GM19397 (cell line): ENCODE measurements around the gene ATP2B2.

Experiments used
- ATAC-seq: cut with Tn5 transposase; IDR thresholded peaks from one replicate; pipeline ENCODE4 v1.9.1; 2021; ENCODE audit warnings: mild to moderate bottlenecking, moderate library complexity; ENCODE audit not compliant: unreplicated experiment

ATP2B2 gene

DNA sequence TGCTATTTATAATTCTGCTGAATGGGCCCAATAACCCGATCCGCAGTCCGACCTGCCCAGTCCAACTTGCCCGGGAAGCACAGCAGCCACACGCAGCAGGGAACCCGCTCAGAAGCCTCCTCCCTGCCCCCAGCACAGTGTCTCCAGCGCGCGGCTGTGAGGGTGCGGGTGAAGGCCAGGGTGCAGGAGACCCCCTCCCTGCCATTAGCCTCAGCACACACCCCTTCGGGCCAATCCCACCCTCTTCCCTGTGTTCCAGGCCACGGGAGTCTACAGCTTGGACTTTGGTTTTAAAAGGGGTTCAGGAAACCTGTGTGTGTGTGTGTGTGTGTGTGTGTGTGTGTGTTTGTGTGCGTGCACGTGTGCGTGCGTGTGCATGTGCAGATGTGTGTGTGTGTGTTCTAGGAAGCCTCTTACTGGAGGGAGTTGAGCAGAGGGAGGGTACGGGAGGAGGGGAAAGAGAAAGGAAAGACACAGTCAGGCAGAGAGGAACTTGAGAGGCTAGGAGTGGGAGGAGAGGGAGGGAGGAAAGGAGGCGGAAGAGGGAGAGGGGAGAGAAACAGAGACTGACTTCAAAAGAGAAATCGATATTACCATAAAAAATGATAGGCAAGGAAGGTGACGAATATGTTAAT lies 34.2 kb downstream of the ATP2B2 start:
- no peak for ATAC-seq

DNA sequence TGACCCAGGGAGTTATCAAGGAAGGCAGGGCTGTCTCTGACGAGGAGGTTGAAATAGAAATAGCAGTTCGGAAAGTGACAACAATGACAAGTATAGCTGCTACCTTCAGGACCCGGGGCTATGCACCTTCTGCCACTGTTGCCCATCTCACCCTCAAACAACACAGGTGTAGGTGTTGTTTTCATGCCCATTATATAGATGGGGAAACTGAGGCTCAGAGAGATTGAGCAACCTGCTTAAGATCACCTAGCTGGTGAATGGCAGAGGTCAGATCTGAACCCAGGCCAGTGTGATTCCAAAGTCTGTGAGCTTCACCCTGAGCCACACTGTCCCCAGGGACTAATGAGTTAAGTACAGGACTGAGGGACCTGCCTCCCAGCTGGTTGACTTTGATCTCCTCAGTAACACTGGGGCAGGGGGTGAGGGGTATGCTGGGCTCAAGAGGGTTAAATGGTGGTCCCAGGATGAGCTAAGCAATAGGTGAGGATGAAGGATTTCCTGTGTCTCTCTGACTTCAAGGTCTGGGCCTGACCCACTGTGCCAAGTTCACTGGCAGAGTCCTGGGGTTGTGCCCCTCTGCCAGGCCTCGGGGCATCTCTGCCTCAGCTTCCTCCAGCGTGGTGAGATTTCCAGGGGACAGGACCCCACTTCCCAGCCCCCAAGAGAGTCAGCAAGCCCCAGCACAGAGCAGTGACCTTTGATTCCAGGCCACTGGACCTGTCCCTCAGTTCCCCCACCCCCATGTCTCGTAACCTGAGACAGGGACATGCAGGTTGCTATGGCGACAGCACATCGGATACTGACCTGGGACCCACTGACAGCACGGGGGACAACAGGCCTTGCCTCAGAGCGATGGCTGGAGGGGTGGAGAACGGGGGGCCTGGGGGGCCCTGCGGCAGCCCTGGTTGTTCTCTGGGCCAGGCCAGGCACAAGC lies 35.0 kb downstream of the ATP2B2 start:
- no peak for ATAC-seq

DNA sequence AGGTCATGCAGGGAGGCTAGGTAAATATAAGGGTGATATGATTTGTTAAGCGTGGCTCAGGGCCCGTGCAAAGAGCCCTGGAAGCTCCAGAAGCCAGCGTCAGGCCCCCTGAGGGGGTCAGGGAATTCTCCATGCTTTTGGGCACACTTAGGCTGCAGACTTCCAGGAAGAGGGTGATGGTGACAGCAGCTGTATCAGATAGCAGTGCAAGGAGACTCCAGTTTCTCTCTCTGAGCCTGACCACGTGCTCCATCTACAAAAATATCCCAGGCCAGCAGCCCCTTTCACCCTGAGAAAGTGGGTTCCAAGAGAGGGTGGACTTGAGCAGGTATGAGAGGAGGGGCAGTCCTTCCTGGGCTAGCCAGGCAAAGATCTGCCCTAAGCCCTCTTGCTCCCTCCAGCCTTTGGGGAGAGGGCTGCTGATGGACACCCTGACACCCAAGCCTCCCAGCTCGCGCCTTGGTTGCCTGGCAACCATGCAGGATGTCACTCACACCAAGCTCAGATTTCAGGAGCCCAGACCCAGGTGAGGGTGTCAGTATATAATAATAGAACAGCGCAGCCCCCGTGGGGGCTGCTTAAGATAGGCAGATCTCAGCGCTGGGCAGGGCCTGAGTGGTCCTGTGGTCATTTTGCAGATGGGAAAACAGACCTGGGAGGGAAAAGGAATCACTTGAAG lies 35.8 kb downstream of the ATP2B2 start:
- no peak for ATAC-seq

DNA sequence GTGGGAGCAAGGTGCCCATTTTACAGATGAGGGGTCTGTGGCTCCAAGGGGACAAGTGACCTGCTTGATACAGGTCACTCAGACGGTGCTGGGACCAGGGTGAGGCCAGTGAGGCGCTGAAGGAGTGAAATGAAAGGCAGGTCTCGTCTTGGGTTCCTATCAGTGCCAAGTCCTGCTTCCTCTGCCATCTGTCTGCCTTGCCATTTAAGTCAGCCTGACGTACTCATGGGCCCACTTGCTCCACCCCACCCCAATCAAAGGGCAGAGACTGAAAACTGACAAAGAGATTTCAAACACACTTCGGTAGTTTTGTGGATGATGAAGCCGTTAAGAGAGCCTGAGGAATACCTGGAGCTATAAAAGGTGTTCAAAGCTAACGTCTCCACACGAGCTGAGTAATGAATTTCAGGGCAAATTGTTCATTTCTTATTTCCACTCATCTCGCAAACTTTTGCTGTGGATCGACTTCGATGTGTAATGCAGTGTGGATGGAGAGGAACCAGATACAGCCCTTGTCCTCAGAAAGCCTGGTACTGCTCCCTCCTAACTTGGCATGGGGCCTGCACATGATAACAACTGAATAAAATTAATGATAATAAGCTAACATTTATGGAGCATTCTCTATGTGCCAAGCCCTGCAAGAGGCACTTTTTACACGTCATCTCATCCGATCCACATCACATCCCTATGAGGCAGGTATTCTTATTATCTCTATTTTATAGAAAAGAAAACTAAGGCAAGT lies 36.6 kb downstream of the ATP2B2 start:
- ATAC-seq = no peak

DNA sequence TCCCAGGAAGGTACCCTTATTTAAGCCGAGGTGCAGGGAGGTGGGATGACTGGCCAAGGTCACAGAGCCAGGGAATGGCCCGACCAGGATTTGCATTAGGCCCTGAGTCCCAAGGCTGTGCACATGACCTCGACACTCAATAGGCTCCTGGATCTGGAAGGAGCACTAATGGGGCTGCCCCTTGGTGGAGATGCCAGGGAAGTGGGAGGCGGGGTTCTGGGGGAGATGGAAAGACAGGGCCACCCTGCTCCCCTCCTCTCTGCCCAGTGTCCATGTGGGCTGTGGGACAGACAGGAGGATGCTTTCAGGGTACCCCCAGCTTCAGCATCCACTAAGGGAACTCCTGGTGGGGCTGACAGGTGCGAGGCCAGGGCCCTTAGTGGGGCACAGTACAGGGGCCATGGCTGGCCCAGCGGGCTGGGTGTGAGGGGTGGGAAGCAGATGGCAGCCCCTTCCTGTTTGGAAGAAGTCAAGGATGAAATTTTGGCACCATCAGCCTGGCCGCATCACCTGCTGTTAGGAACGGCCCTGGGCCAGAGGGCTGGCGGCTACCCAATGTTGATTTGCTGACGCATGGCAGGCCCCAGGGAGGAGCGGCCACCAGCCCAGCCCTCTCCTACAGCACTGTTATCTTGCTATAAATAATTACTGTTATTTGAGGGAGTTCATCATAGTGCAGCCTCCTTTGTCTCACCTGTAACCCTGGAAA lies 37.3 kb downstream of the ATP2B2 start:
- ATAC-seq = no peak

DNA sequence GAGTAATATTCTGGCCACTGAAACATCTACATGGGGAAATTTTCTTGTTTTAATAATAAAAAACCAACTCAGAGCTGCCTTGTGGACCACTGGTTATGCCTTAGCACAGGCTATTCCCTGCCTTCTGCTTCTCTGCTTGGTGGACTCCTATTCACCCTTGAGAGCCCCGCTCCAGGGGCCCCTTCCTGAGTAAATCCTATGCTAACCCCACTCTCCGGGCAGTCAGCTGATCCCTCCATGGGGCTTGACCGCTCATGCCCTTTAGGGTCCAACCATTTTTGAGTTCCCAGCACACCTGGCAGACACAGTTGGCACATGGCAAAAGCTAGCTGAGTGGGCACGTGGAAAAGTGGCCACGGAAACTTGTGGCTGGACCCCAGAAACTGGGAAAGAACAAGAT lies 38.2 kb downstream of the ATP2B2 start:
- ATAC-seq = no peak

DNA sequence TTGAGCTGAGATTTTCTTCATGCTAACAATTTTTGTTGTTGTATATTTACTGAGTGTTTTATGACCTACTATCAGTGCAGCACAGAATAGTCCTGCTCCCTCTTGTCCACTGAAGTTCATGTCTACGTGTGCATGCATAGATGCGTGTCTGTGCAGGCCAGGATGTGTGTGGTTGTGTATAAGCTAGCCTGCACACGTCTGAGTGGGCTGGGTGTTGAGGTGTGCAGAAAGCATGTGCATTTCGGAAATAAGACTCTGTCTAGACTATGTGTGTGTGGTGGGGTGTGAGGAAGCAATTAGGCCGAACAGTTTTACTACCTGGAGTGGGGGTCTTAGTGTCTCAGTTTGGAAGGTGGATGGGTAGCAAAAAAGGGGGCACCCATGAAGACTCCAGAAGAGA lies 39.2 kb downstream of the ATP2B2 start:
- no peak for ATAC-seq

DNA sequence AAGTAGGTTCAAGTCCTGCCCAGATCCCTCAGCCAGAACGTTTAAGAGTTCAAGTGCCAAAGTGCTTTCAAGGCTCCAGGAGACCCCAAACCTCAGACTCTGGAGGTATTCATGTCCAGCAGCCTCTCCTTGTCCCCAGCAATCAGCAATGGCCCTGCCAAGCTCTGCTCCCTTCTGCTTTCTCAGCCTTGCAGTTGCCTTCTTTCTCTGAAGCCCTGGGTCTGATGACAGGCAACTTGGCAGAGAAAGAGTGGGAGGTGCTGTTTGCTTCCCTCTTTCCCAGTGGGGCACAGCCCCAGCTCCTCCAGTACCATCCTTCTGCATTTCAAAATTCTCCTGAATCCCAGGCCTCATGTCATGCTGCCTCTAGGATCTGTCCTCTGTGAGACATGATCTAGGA lies 40.2 kb downstream of the ATP2B2 start:
- no peak for ATAC-seq

DNA sequence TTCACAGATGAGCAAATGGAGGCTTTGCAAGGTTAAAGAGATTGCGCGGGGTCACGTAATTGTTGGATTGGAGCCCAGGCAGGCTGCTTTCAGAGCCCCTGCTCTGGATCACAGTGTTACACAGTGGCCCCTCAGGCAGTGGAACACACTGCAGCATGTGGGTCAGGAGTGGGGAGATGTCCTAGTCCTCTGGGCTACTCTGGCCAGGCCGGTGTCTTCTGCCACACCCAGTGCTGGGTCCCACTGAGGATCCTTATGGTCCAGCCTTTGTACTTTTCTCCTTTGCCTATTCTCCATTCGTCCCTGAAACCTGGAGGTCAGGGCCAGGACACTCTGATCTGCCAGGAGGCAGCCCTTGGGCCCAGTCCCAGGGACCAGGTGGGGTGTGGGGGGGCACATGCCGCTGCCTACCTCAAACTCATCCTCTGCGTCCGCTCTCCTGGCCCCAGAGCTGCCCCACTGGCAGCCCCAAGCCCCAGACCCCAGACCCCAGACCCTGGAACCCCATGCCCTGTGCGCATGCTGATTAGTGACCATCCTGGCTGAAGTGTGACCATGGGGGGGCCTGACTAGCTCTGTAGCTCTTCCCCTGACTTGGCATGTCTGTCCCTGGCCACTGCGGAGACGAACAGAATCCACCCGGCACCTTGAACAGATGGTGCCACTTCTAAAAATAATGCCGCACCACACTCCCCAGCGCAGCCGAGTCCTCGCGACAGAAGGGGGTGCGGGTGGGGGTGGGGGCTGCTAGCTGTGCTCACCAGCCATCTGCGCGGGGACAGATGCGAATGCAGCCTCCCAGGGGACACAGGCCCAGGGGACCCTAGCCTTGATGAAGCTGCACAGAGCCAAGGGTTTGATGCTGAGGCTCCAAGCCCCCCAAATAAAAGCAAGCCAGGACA lies 41.6 kb downstream of the ATP2B2 start:
- no peak for ATAC-seq

DNA sequence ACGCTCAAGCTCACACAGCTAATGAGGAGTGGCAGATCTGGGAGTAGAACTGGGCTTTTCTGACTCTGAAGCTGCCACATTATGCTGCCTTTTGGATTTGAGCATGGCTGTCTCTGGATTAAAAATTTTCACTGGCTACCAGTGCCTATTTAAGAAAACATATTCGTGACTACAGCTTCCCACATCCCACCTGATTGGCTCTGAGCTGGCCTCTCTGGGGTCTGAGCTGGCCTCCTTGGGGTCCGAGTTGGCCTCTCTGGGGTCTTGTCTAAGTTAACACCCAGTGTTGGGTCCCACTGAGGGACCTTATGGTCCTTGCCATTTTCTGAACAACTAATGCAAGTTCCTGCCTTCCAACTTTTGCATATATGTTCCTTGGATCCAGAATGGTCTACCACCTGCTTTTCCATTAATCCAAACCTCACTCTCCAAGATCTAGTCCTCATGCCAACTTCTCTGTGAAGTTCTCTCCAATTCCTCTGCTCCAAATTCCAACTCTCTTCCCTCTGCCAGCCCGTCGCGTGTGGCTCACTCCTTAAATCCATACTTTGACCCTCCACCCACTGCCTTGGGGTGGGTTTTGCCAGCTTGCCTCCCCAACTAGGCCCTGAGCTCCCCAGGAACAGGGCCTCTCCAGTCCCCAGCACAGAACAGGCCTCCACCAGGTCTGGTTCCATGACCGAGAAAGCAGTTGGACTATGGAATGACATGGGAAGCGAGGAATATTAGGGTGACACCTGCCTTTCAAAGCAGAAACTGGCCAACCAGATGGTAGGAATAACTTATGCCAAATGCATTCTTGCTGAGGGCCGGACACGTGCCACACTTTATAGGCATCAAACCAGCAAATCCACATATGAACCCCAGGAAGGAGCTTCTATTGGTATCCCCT lies 42.5 kb downstream of the ATP2B2 start:
- no peak for ATAC-seq

DNA sequence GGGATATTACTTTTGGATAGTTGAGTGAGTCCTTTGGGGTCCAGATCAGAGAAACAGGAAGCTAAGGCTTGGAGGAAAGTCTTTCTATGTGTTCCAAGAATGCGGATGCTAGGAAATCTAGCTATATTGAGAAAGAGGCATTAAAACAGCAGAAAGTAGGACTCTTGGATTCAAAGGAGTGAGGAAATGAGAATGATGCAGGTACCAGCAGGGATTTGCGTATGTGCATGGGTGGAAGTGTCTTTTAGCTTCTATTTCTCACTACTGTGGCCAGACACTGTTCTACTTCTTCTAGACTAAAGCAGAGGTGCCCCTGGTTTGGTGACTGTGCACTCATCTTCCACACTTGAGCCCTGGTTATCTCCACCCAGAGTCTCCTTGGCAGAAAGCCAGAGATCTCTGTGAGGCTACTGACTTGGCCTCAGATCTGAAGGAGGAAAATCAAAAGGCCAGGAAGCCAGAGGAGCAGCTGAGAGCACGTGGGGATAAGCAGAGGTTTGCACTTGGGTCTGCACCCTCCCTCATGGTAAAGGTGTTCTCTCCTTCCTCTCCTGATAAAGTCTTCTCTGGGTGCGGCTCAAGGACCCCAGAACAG lies 44.3 kb downstream of the ATP2B2 start:
- ATAC-seq = no peak

DNA sequence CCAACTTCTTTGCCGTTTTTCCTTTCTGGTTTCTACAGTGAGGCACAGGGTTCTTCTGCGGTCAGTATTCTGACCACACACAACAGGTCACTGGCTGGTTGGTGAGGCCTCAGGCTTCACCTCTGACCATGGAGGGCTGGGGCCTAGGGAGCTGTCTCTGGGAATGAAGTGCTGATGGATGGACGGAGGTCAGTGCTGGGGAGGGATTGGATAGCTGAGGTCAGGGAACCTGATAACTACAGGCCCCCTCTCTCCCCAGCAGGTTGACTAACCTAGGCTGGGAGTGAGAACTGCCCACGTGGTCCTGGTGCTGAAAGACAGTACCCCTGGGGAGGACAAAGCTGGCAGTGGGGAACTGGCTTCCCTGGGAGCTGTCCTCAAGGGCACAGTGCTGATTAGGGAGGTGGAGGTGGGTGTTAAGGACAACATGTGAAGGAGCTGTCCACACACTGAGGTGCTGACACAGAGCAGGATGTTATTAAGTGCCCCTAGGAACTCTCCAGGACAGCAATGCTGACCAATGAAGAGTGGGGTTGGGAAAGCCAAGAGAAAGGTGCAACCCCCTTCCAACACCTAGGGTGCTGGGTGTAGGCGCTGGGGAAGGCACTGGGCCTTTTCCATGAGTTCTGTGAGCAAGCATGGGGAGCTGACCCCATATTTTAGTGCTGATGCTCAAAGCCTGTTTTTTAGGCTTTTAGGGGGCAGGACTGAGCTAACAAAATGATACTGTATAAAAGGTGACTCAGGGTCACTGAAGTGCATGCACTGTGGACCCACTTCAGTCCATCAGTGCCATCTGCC lies 45.2 kb downstream of the ATP2B2 start:
- ATAC-seq = no peak

DNA sequence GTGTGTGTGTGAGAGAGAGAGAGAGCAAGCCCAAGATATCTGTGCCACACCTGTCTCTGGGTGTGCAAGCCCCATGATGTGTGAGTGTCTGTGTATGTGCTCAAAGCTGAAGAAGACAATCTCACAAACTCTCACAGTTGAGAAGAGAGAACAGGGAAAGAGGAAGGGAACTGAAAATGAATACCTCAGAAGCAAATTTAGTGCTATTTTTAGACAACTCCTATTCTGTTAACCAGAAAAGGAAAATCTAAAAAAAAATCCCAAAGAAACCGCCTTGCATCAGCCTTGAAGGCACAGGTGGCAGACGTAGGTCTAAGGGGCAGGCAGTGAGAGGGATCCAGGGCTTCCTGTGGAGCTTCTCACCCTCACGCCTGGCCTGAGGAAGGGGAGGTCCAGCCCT lies 47.8 kb downstream of the ATP2B2 start:
- no peak for ATAC-seq

DNA sequence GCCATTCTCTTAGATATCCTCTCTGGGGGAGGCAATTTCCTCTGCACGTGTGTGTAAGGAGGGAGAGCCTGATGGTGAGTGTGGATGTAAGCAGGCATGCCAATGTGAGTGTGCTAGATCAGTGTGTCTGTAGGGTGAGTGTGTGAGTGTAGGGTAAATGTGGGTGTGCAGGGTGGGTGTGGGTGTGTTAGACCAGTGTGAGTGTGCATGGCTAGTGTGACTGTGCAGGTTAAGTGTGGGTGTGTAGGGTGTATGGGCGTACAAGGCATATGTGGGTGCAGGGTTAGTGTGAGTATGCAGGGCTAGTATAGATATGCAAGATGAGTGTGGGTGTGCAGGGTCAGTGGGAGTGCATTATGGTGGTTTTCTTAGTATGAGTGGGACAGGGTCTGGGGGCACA lies 48.4 kb downstream of the ATP2B2 start:
- ATAC-seq = no peak

DNA sequence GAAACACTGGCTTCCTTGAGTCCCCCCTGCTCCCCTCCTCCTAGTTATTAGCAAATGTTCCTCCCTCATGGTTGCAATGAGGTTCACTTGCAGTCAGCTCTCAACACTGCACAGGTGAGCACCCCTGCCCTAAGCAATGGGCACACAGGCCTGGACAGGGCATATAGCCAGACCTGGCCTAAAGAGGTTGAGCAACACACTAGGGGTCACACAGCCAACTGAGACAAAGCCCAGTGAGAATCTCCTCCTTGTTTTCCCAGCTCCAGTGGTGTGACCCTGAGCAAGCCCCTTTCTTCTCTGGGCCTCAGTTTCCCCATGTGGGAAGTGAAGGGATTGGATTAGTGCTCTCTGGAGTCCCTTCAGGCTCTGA lies 49.9 kb downstream of the ATP2B2 start:
- no peak for ATAC-seq

DNA sequence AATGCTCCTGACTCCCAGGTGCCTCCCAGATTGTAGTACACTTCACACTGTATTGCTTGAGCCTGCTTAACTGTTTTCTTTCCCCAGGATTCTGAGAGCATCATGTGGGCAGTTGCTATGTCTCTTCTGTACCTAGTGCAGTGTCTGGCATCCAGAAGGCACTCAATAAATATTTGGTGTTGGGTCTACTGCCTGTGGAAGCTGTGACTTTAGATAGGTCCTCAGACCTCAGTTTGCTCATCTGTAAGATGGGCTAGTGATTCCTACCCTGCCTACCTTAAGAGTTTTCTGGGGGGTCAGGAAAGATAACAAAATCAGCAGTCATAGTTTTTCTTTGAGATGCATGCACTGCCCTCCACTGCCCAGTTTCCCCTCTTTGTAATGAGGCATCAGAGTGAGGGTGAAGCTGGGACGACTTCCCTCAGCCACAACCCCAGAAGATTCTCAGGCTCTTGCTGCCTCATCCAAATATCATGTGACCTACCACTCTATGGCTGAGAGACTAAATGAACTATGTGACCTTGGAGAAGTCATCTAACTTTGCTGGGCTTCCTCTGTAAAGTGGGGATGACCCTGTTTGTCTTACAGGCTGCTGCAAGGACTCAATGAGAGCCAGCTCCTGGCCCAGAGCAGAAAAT lies 50.4 kb downstream of the ATP2B2 start:
- no peak for ATAC-seq
